Choroid plexus epithelial cell (primary cell): ENCODE data around the gene GTF2B.

Experiments used
- DNase-seq: peaks from one replicate; pipeline ENCODE4 v3.0.0-alpha.2; 2010; ENCODE audit warnings: low read depth
- H3K4me3 ChIP-seq: 2 replicates; pipeline ENCODE4 v1.5.1; 2011; ENCODE audit warnings: low read depth, mild to moderate bottlenecking, control low read depth, low read length, moderate library complexity
- TF ChIP-seq, protein P1 (sequence below): conservative IDR thresholded peaks from 2 replicates; pipeline ENCODE4 v1.5.1; 2011; ENCODE audit warnings: low read depth, mild to moderate bottlenecking, control low read depth, inconsistent platforms, low read length, moderate library complexity

Gene GTF2B

GRCh38 chr1:88813471-88813870 lies 77.9 kb downstream of the GTF2B start:
- no peak overlapping the region for H3K4me3 ChIP-seq
- TF ChIP-seq, protein P1, sequence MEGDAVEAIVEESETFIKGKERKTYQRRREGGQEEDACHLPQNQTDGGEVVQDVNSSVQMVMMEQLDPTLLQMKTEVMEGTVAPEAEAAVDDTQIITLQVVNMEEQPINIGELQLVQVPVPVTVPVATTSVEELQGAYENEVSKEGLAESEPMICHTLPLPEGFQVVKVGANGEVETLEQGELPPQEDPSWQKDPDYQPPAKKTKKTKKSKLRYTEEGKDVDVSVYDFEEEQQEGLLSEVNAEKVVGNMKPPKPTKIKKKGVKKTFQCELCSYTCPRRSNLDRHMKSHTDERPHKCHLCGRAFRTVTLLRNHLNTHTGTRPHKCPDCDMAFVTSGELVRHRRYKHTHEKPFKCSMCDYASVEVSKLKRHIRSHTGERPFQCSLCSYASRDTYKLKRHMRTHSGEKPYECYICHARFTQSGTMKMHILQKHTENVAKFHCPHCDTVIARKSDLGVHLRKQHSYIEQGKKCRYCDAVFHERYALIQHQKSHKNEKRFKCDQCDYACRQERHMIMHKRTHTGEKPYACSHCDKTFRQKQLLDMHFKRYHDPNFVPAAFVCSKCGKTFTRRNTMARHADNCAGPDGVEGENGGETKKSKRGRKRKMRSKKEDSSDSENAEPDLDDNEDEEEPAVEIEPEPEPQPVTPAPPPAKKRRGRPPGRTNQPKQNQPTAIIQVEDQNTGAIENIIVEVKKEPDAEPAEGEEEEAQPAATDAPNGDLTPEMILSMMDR: no peak
- no peak for DNase-seq

- TF ChIP-seq, protein P1: no peak
- no peak overlapping the region for H3K4me3 ChIP-seq
- DNase-seq: no peak
These were observed 79.0 kb downstream of the GTF2B start for GRCh38 chr1:88812366-88812765.

GRCh38 chr1:88803444-88803843 lies 87.9 kb downstream of the GTF2B start:
- TF ChIP-seq, protein P1: no peak
- H3K4me3 ChIP-seq: no peak overlapping the region
- DNase-seq: no peak

DNA sequence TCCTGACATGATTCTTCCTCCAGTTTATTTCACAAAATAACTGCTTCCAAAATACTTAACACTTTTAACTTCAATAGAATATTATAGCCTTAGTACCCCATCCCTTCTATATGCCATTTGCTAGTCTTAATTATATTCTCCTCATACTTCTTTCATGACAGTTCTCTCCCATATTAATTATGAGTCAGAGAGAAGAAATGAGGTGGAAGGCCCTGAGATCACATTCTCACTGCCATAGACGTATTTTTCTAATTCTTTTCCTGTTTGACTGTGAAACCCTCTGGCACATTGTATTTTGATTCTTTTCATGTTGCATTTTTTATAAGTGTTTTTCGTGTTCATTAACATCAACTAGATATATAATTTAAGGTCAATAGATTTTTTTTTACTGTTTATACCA lies 88.4 kb downstream of the GTF2B start:
- DNase-seq: peak; percentile 68
- no peak overlapping the region for H3K4me3 ChIP-seq
- TF ChIP-seq, protein P1: no peak
